Endothelial cell of umbilical vein (primary cell): ENCODE data around the gene UCN3. TPM values are rescaled to one million over a fixed set of nuclear protein-coding genes. Genes with fewer than 3 reads are reported as not detected.

Source experiments
- BruUV-seq: library from RNA; stranded (reverse); fragments of 400-500 nt; replicated peaks from 2 replicates; lab custom pipeline; 2021; lab: Mats Ljungman, UMichigan
- CTCF ChIA-PET: fragments of 300-600, 350-600 bp; sonication (Branson Sonifier 250); formaldehyde crosslinking; loops from one replicate; lab custom pipeline; 2021; ENCODE audit warnings: antibody characterized with exemption, inconsistent platforms; lab: Charles Lee
- POLR2A ChIA-PET: fragments of 300-600, 350-600 bp; sonication (Branson Sonifier 250); formaldehyde crosslinking; loops from one replicate; lab custom pipeline; 2021; ENCODE audit warnings: antibody characterized with exemption, inconsistent platforms; lab: Charles Lee
- DNase-seq: peaks from one replicate; pipeline ENCODE4 v3.0.0-alpha.2; 2011; ENCODE audit warnings: low read depth, low spot score
- FAIRE-seq: peaks from 2 replicates; lab custom pipeline; 2011; peaks lifted over from hg19 to GRCh38; lab: Jason Lieb, UNC
- H2AFZ ChIP-seq: 2 replicates; pipeline ENCODE4 v1.6.0; 2012; ENCODE audit warnings: low read depth, low read length, control low read depth, inconsistent platforms
- H3K27ac ChIP-seq: 2 replicates; pipeline ENCODE4 v1.5.1; 2011; ENCODE audit warnings: low read depth, mild to moderate bottlenecking, control low read depth, low read length, moderate library complexity; ENCODE audit not compliant: insufficient read depth
- H3K27me3 ChIP-seq, 2 experiments: 2 replicates each; pipeline versions ENCODE4 v1.6.0 to v1.6.1; 2011; ENCODE audit warnings: low read length in 2 of 2, mixed read lengths in 1 of 2; ENCODE audit not compliant: control insufficient read depth in 2 of 2, insufficient read depth in 2 of 2
- H3K36me3 ChIP-seq, 2 experiments: 2 replicates in 1 of 2; 3 replicates in 1 of 2; pipeline ENCODE4 v1.5.1; 2011; ENCODE audit warnings: low read length in 2 of 2, mild to moderate bottlenecking in 1 of 2, moderate library complexity in 1 of 2; ENCODE audit not compliant: control insufficient read depth in 2 of 2, insufficient read depth in 2 of 2; ENCODE audit errors: extremely low read depth in 1 of 2
- H3K4me1 ChIP-seq: 3 replicates; pipeline ENCODE4 v1.5.1; 2011; ENCODE audit warnings: mild to moderate bottlenecking, low read length; ENCODE audit not compliant: control insufficient read depth, insufficient read depth; ENCODE audit errors: extremely low read depth
- H3K4me2 ChIP-seq: 2 replicates; pipeline ENCODE4 v1.6.1; 2011; ENCODE audit warnings: low read length, control low read depth, mixed read lengths; ENCODE audit not compliant: insufficient read depth
- H3K4me3 ChIP-seq, 3 experiments: fragments of 200-600 bp in 1 of 3; sonication (generic), shearing (Covaris generic) in 1 of 3; replicated peaks in 1 of 3; 2 replicates each; pipeline ENCODE4 v1.5.1; 2011 to 2016; ENCODE audit warnings: control low read depth in 3 of 3, low read length in 3 of 3, mild to moderate bottlenecking in 2 of 3, inconsistent platforms in 1 of 3, low read depth in 1 of 3, moderate library complexity in 1 of 3; ENCODE audit not compliant: insufficient read depth in 1 of 3
- H3K79me2 ChIP-seq: 2 replicates; pipeline ENCODE4 v1.6.0; 2012; ENCODE audit warnings: low read length, inconsistent platforms; ENCODE audit not compliant: control insufficient read depth, insufficient read depth
- H3K9ac ChIP-seq: replicated peaks from 2 replicates; pipeline ENCODE3; 2011; ENCODE audit warnings: low read length, control low read depth; ENCODE audit not compliant: insufficient read depth; ENCODE audit errors: extremely low read depth
- H3K9me1 ChIP-seq: replicated peaks from 3 replicates; pipeline ENCODE4 v1.6.0; 2011; ENCODE audit warnings: mild to moderate bottlenecking, low read length; ENCODE audit not compliant: control insufficient read depth, insufficient read depth; ENCODE audit errors: extremely low read depth
- H3K9me3 ChIP-seq: replicated peaks from 2 replicates; pipeline ENCODE4 v1.5.1; 2012; ENCODE audit warnings: low read length, inconsistent platforms; ENCODE audit not compliant: control insufficient read depth, insufficient read depth
- H4K20me1 ChIP-seq: replicated peaks from 2 replicates; pipeline ENCODE3; 2011; ENCODE audit warnings: mild to moderate bottlenecking, low read length; ENCODE audit not compliant: control insufficient read depth, insufficient read depth; ENCODE audit errors: extremely low read depth
- EZH2 ChIP-seq: IDR thresholded peaks from 2 replicates; pipeline ENCODE4 v1.6.1; 2012; ENCODE audit warnings: borderline replicate concordance, low read depth, mild to moderate bottlenecking, moderate library complexity, low read length, inconsistent platforms; ENCODE audit not compliant: severe bottlenecking
- FOS ChIP-seq: IDR thresholded peaks from 2 replicates; pipeline ENCODE4 v1.6.1; 2011; ENCODE audit warnings: mild to moderate bottlenecking, low read length, moderate library complexity, borderline replicate concordance; ENCODE audit not compliant: insufficient read depth
- GATA2 ChIP-seq: IDR thresholded peaks from 2 replicates; pipeline ENCODE4 v1.7.0; 2011; ENCODE audit warnings: low read depth, mild to moderate bottlenecking, moderate library complexity, mixed read lengths, low read length; ENCODE audit not compliant: insufficient read length, insufficient read depth
- JUN ChIP-seq: IDR thresholded peaks from 2 replicates; pipeline ENCODE4 v1.6.1; 2011; ENCODE audit warnings: borderline replicate concordance, low read depth; ENCODE audit not compliant: insufficient read length, insufficient read depth
- MAX ChIP-seq: IDR thresholded peaks from 2 replicates; pipeline ENCODE4 v1.6.1; 2011; ENCODE audit not compliant: insufficient read depth, insufficient read length
- MYC ChIP-seq: IDR thresholded peaks from one replicate; pipeline ENCODE4 v1.6.1; 2011; ENCODE audit warnings: mild to moderate bottlenecking, low read depth, low read length
- POLR2A ChIP-seq: IDR thresholded peaks from 2 replicates; pipeline ENCODE4 v1.6.1; 2012; ENCODE audit warnings: low read depth, mild to moderate bottlenecking, control low read depth, low read length
- dilution Hi-C: fragments of 300-500 bp; cut with MboI; formaldehyde crosslinking; loops from one replicate; pipeline ENCODE4 v1.15.0; 2019; ENCODE audit warnings: low sequenced_read_pairs; ENCODE audit not compliant: extremely low pct_ligation_motif_present
- intact Hi-C: fragments of 100-400 bp; cut with micrococcal nuclease; formaldehyde crosslinking; loops from one replicate; pipeline ENCODE4 v1.10.0; 2022
- polyA plus RNA-seq, 4 experiments: library from polyadenylated mRNA; depleted of rRNA in 3 of 4; stranded (reverse) in 3 of 4; unstranded in 1 of 4; fragments of >200 nt; gene quantifications; 2 replicates each; pipeline versions ENCODE4 v1.2.1 to v1.2.3, GENCODE V29; 2011 to 2012; ENCODE audit warnings: missing spikeins in 1 of 4
- total RNA-seq: library from RNA; stranded (reverse); gene quantifications from 2 replicates; pipeline ENCODE4 v1.2.3, GENCODE V29; 2021

UCN3 gene
- total and polyA plus RNA-seq, 2 donors (not counting 3 experiments of a cell fraction or from before 2014, with no cell fraction given): not detected

GRCh38 chr10:5416981-5417380, 52.2 kb downstream of the UCN3 start:
- FAIRE-seq (no peak), DNase-seq (no peak)
- dilution Hi-C loops (no loop called here), intact Hi-C loops (no loop called here)
- no TSS peak for BruUV-seq
- peaks cover 10% of the 10 kb centered on the region for H3K4me1 ChIP-seq
- no peak overlapping the region for H3K27ac ChIP-seq
- H3K79me2 ChIP-seq: peaks cover 93% of the 10 kb centered on the region
- ChIA-PET POLR2A (no interaction called here), CTCF (no interaction called here)
- TF ChIP-seq FOS: no peak
- TF ChIP-seq POLR2A: no peak
- TF ChIP-seq EZH2: no peak
- no peak for TF ChIP-seq MYC
- no peak for TF ChIP-seq JUN
- TF ChIP-seq GATA2: no peak
- no peak for TF ChIP-seq MAX
- no peak overlapping the region for H2AFZ ChIP-seq
- peaks cover 2% of the 10 kb centered on the region for H4K20me1 ChIP-seq
- no peak overlapping the region for H3K9ac ChIP-seq
- no peak overlapping the region for H3K4me3 ChIP-seq
- no peak overlapping the region for H3K4me2 ChIP-seq
- H3K9me3 ChIP-seq: no peaks in the 10 kb centered on the region
- H3K27me3 ChIP-seq: no peaks in the 10 kb centered on the region
- no peaks in the 10 kb centered on the region for H3K9me1 ChIP-seq
- H3K36me3 ChIP-seq: no peaks in the 10 kb centered on the region

DNA sequence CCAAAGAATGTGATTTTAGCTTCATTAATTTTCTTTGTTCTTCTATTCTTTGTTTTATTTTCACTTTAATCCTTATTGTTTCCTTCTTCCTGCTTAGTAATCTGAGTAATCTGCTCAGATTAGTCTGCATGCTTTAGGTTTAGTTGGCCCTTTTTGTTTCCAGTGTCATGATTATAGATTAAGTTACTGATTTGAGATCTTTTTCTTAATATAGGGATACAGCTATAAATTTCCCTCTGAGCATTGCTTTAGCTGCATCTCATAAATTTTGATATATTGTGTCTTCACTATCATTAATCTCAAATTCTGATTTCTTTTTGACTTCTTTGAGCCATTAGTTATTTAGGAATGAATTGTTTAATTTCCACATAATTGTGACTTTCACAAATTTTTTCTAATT, 53.8 kb downstream of the UCN3 start:
- H3K4me2 ChIP-seq: no peak overlapping the region
- ChIA-PET POLR2A (no interaction called here), CTCF (no interaction called here)
- H3K9me3 ChIP-seq: no peaks in the 10 kb centered on the region
- no peak overlapping the region for H3K4me3 ChIP-seq
- no peak for FAIRE-seq
- no peak overlapping the region for H3K9ac ChIP-seq
- H3K4me1 ChIP-seq: peaks cover 7% of the 10 kb centered on the region
- dilution Hi-C loops: no loop called here
- DNase-seq: no peak
- H3K79me2 ChIP-seq: peaks cover 99% of the 10 kb centered on the region
- peaks cover 2% of the 10 kb centered on the region for H4K20me1 ChIP-seq
- H3K9me1 ChIP-seq: no peaks in the 10 kb centered on the region
- BruUV-seq: no TSS peak
- TF ChIP-seq FOS: no peak
- TF ChIP-seq MAX: no peak
- TF ChIP-seq JUN: no peak
- TF ChIP-seq GATA2: no peak
- no peaks in the 10 kb centered on the region for H3K36me3 ChIP-seq
- no peak overlapping the region for H2AFZ ChIP-seq
- no peaks in the 10 kb centered on the region for H3K27me3 ChIP-seq
- intact Hi-C loops: no loop called here
- no peak overlapping the region for H3K27ac ChIP-seq
